AG09309 (cell line): ENCODE data around the gene P3H2.
"Not testable (repeated sequence)": the region's sequence is repeated elsewhere in the genome, so short reads cannot be mapped to it uniquely, and the experiment has no call there.

Experiments
- DNase-seq: peaks from one replicate; pipeline ENCODE4 v3.0.0-alpha.2; 2010; ENCODE audit warnings: low read depth
- H3K4me3 ChIP-seq: 2 replicates; pipeline ENCODE4 v1.5.1; 2011; ENCODE audit warnings: mild to moderate bottlenecking, low read depth, low read length, moderate library complexity; ENCODE audit not compliant: control insufficient read depth
- CTCF ChIP-seq: IDR thresholded peaks from 2 replicates; pipeline ENCODE4 v1.5.1; 2011; ENCODE audit warnings: mild to moderate bottlenecking, low read depth, low read length, inconsistent platforms; ENCODE audit not compliant: insufficient read depth, control insufficient read depth; ENCODE audit errors: missing control alignments

Gene P3H2

GRCh38 chr3:190120269-190121060 is at the start of gene P3H2:
Gene P3H2, minus strand, starts transcription at chr3:190120897. Its CDS starts 166 bp downstream, at chr3:190120731.
- peak within 1 kb of the TSS; percentile 48 for H3K4me3 ChIP-seq
- DNase-seq = no peak
- peak; percentile 58 for TF ChIP-seq CTCF

DNA sequence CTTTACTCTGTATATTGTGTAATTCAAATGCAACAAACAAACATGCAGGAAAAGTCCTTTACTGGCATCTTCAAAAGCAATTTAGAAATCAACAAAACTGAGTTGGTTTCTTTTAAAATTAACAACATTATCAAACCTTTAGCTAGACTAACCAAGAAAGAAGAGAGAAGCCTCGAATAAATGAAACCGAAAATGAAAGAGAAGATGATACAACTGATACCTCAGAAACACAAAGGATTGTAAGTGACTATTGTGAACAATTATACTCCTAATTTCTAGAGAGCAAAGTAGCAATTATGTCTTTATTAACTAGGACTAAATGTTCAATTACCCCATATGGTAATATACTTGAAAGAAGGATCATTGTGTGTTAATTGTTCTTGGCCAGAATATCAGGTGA is 49.2 kb upstream of the P3H2 start:
- no peak for TF ChIP-seq CTCF
- no peak for DNase-seq
- no peak overlapping the region for H3K4me3 ChIP-seq

DNA sequence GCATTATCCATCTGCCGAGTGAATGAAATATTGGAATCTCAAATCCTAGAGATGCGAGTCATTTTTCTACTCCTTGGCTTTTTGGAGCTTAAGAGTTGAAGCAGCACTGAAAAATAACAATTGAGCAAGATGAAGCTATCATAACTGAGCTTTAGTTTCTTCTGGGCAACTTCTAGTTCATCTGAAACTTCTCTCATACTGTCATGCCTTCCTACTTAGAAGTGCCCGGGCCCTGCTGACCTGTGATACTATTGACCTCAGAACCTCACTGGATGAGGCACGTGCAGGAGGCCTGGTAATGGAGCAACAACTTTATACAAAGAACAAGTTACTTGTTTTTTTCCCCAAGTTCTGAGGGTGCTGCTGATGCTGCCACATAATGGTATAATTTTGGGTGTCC is 48.5 kb upstream of the P3H2 start:
- DNase-seq = no peak
- no peak overlapping the region for H3K4me3 ChIP-seq
- TF ChIP-seq CTCF = no peak

DNA sequence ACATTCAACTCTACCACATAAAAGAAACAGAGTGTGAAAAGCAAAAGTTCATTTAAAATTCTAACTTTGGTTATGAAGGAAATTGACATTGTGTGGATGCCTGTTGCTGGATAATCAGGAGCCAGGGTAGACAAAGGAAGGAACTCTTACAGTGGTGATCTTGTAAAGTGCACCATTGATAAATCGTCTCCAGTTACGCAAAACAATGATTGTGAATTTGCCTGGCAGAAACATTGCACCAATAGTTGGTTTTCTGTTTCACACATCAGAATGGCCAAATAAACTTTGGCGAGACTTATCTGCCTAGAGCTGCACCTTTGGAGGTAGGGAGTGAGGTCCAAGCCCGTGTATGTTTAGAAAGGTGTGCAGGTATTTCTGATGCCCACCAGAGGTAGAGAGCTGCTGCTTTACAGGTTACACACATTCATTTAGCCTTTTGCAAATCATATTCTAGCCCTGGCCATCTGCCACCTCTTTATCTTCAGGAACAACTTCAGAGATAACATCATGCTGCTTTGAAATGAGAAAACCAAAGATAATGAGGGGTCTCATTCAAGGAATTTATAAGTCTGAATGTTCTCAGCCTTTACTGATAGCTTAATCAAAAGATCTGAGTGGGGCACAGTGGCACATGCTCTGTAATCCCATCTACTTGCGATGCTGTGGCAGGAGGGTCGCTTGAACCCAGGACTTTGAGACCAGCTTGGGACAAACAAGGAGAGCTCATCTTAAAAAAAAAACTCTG is 47.4 kb upstream of the P3H2 start:
- DNase-seq = no peak
- H3K4me3 ChIP-seq = no peak overlapping the region
- TF ChIP-seq CTCF = no peak

DNA sequence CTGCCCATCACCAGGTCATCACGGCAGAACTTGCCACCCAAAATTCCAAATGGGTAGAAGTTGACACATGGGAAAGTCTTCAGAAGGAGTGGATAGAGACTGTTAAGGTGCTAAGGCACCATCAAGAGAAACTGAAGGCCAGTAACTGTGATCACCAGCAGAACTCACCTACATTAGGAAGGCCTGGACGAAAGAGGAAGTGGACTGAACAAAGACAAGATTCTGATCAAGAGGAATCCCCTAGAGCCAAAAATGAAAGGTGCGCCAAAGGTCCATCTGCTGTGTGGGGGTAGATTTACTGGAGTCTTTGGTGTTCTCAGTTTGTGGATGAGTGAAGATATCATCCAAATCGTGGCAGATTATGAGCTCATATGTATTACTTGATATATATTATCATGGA is 46.3 kb upstream of the P3H2 start:
- TF ChIP-seq CTCF = no peak
- no peak overlapping the region for H3K4me3 ChIP-seq

DNA sequence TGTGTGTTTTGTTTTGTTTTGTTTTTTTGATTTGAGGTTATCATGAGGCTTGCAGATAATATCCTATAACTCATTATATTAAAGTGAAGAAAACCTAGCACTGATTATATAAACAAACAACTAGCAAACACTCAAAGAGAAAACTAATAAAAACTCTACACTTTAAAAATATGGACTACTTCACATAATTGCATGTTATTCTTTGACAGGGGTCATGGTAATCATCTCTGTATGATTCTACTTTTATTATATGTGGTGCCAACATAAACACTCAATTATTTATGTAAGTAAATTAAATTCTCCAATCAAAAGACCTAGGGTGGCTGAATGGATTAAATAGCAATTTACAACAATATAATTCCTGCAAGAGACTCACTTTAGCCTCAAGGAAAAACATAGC is 44.6 kb upstream of the P3H2 start:
- TF ChIP-seq CTCF = no peak
- H3K4me3 ChIP-seq = no peak overlapping the region
- no peak for DNase-seq

More for the DNA sequence above, 46.3 kb upstream of the P3H2 start:
- no peak for DNase-seq

DNA sequence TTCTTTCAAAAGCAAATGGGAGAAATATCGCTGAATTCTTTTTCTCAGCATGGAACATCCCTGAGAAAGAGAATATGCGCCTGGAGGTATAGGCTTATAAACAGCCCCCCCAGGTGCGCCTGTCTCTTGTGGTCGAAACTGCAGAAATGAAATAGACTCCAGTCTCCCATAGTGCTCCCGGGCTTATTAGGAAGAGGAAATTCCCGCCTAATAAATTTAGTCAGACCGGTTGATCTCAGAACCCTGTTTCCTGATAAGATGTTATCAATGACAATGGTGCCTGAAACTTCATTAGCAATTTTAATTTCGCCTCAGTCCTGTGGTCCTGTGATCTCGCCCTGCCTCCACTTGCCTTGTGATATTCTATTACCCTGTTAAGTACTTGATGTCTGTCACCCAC is 41.3 kb upstream of the P3H2 start:
- not testable (repeated sequence) for H3K4me3 ChIP-seq, DNase-seq
